ENCODE data around the gene MED13L.

The MED13L gene

DNA sequence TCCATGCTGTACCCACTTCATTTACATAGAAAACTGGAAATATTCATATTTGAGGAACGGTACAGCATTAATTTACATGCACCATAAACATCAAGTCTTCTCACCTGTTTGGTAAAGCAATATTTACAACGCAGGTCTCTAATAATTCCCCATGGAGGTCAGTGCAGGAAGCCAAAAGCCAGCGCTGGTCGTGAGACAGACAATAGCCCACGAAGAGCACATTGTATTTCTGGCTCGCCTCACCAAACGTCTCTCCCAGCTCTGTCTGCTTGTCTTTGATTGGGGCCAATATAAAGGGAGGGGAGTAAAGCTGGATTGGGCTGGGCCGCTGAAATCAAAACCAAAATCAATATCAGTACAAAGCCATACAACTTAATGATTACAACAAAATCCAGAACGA lies 302.1 kb downstream of the MED13L start:
- no peak overlapping the region for H3K4me3 ChIP-seq (ENCODE audit: low read depth, low read length)
- TF ChIP-seq, protein P1, sequence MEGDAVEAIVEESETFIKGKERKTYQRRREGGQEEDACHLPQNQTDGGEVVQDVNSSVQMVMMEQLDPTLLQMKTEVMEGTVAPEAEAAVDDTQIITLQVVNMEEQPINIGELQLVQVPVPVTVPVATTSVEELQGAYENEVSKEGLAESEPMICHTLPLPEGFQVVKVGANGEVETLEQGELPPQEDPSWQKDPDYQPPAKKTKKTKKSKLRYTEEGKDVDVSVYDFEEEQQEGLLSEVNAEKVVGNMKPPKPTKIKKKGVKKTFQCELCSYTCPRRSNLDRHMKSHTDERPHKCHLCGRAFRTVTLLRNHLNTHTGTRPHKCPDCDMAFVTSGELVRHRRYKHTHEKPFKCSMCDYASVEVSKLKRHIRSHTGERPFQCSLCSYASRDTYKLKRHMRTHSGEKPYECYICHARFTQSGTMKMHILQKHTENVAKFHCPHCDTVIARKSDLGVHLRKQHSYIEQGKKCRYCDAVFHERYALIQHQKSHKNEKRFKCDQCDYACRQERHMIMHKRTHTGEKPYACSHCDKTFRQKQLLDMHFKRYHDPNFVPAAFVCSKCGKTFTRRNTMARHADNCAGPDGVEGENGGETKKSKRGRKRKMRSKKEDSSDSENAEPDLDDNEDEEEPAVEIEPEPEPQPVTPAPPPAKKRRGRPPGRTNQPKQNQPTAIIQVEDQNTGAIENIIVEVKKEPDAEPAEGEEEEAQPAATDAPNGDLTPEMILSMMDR (IDR thresholded peaks at IDR 0.05; ENCODE audit: low read depth, low read length), result no peak
- peaks cover 25% of the 10 kb centered on the region for H3K36me3 ChIP-seq
- no peaks in the 10 kb centered on the region for H3K9me3 ChIP-seq
- H3K4me1 ChIP-seq, result no peaks in the 10 kb centered on the region
- no peak for DNase-seq
- no peaks in the 10 kb centered on the region for H3K27me3 ChIP-seq

DNA sequence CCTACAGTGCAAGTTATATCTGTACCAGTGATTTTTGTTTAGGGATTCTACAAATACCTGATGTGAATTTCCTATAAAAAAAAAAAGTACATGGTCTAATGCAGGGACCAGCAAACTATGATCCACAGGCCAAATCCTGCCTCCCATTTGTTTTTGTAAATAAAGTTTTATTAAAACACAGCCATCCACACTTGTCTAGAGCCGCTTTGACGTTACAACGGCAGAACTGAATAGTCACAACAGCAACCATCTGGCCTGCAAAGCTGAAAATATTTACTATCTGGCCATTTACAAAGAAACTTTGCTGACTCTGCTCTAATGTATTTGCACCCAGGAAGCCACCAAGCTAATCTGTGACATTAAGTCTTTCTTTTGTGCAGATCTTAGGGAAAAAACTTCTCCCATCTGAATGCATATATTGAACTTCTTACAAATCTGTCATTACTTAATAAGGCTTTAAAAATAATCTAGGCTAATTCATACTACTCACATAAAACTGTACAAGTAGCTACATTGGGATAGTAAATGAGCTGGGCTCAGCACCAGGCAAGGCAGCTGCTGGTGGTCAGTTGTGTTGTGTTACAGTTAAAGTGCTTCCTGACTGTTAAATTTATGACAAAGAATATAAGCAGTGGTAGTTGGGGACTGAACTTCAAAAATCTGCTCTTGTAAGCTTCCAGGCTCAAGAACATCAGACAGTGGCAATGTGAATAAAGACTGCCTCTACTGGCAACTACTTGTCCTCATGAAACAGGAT lies 303.3 kb downstream of the MED13L start:
- DNase-seq, result no peak
- H3K36me3 ChIP-seq, result peaks cover 30% of the 10 kb centered on the region
- TF ChIP-seq, protein P1 (IDR thresholded peaks at IDR 0.05; ENCODE audit: low read depth, low read length), result no peak
- no peak overlapping the region for H3K4me3 ChIP-seq (ENCODE audit: low read depth, low read length)
- H3K4me1 ChIP-seq, result no peaks in the 10 kb centered on the region
- H3K27me3 ChIP-seq, result no peaks in the 10 kb centered on the region
- H3K9me3 ChIP-seq, result no peaks in the 10 kb centered on the region

DNA sequence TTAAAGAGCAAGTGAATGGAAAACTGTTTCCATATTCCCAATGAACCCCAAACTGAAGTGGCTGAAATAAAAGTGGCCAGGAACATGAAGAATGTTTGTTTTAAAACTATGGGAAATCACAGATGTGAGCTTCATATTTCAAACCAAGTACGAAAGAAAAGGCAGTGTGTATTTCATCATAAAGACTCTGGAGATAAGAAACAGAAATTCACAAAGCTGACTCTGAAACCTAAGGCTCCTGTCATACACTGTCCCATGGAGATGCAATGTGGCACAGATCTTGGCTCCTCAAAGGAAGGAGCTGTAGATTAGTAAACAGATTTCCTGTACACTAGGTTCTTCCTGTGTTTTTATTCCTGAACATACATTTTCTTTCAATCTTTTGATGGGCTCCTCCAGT lies 304.4 kb downstream of the MED13L start:
- Histone ChIP-seq H3K36me3 (peaks cover 34% of the 10 kb centered on the region), H3K9me3 (no peaks in the 10 kb centered on the region), H3K4me1 (no peaks in the 10 kb centered on the region), H3K4me3 (ENCODE audit: low read depth, low read length) (no peak overlapping the region), H3K27me3 (no peaks in the 10 kb centered on the region)
- TF ChIP-seq, protein P1 (IDR thresholded peaks at IDR 0.05; ENCODE audit: low read depth, low read length), result no peak
- no peak for DNase-seq

DNA sequence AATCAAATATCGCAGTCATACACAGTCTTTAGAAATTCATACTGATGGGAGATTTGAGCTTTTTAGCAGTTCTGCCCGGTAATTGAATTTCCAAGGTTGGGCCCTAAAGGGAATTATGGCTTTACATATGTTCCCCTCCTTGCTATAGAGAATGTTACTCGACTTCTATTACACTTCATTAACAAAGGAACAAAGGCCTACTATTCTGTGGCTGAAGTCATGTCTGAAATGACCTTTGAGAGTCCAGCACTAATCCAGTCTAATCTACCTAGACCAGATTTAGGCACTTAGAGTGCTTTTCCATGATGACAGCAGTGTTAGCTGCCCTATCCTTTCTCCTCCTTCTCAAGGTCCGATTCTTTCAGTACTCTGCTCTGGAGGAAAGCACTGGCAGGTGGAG lies 305.3 kb downstream of the MED13L start:
- DNase-seq, result no peak
- no peaks in the 10 kb centered on the region for H3K4me1 ChIP-seq
- TF ChIP-seq, protein P1 (IDR thresholded peaks at IDR 0.05; ENCODE audit: low read depth, low read length), result no peak
- H3K27me3 ChIP-seq, result no peaks in the 10 kb centered on the region
- no peaks in the 10 kb centered on the region for H3K9me3 ChIP-seq
- H3K36me3 ChIP-seq, result peaks cover 34% of the 10 kb centered on the region
- no peak overlapping the region for H3K4me3 ChIP-seq (ENCODE audit: low read depth, low read length)

DNA sequence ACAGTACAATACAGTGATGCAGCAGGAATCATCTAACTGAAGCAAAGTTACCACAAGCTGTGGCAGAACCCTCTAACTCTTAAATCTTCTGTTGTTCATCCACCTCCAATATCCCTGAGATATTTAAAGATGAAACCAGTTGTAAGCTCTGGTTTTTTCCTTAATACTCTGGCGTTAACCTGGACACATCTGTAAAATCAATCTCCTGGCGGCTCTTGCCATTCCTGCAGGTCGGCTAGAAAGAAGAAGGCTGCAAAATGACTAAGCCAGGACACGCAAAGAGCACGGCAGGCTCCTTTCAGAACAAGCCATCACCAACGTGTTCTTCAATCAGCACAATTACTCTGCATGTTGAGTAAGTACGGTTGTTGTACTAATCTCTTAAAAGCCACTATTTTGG lies 309.3 kb downstream of the MED13L start:
- H3K4me3 ChIP-seq (ENCODE audit: low read depth, low read length), result no peak overlapping the region
- DNase-seq, result no peak
- H3K4me1 ChIP-seq, result no peaks in the 10 kb centered on the region
- no peaks in the 10 kb centered on the region for H3K27me3 ChIP-seq
- H3K36me3 ChIP-seq, result peaks cover 37% of the 10 kb centered on the region
- TF ChIP-seq, protein P1 (IDR thresholded peaks at IDR 0.05; ENCODE audit: low read depth, low read length), result no peak
- H3K9me3 ChIP-seq, result no peaks in the 10 kb centered on the region

DNA sequence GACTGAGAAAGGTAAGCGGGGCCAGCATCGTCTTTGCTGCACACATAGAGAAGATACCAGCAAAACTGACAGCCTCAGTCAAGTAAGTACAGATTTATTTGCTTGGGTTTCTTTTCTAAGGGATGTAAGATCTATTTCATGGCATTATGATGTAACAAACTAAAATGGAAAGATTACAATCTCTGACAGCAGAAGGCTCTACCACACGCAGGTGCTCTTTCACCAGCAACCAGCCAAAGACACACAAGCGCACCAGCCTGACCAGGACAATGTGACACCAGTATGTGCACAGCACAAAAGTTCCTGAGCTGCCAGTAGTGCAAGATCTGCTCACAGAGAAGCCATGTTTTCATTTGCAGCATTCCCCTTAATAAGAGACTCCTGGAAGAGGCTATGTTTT lies 311.1 kb downstream of the MED13L start:
- Histone ChIP-seq H3K27me3 (no peaks in the 10 kb centered on the region), H3K36me3 (peaks cover 42% of the 10 kb centered on the region), H3K4me1 (no peaks in the 10 kb centered on the region), H3K4me3 (ENCODE audit: low read depth, low read length) (no peak overlapping the region), H3K9me3 (no peaks in the 10 kb centered on the region)
- TF ChIP-seq, protein P1 (IDR thresholded peaks at IDR 0.05; ENCODE audit: low read depth, low read length), result no peak
- no peak for DNase-seq

Data from BE2C (cell line).